HG02763 (cell line): Measurements from ENCODE around the gene SLC24A1.

Experiments
- ATAC-seq: cut with Tn5 transposase; IDR thresholded peaks from one replicate; pipeline ENCODE4 v1.9.1; 2021; ENCODE audit warnings: mild to moderate bottlenecking, moderate library complexity; ENCODE audit not compliant: unreplicated experiment

The SLC24A1 gene

GRCh38 chr15:65651831-65652749, 30.4 kb downstream of the SLC24A1 start:
- no peak for ATAC-seq

GRCh38 chr15:65653341-65653740, 31.6 kb downstream of the SLC24A1 start:
- no peak for ATAC-seq

GRCh38 chr15:65653801-65654521, 32.2 kb downstream of the SLC24A1 start:
- ATAC-seq: no peak

GRCh38 chr15:65655026-65655425, 33.3 kb downstream of the SLC24A1 start:
- no peak for ATAC-seq

GRCh38 chr15:65655457-65655856, 33.7 kb downstream of the SLC24A1 start:
- ATAC-seq: no peak

- no peak for ATAC-seq
Measured at GRCh38 chr15:65659502-65660052, 37.8 kb downstream of the SLC24A1 start.

GRCh38 chr15:65660927-65661326, 39.2 kb downstream of the SLC24A1 start:
- ATAC-seq: no peak

- ATAC-seq: no peak
Measured at GRCh38 chr15:65663521-65663920, 41.8 kb downstream of the SLC24A1 start.

GRCh38 chr15:65666257-65666656, 44.5 kb downstream of the SLC24A1 start:
- ATAC-seq: no peak

GRCh38 chr15:65675551-65675950, 53.8 kb downstream of the SLC24A1 start:
- ATAC-seq: no peak

GRCh38 chr15:65676123-65676522, 54.4 kb downstream of the SLC24A1 start:
- ATAC-seq: no peak

GRCh38 chr15:65680544-65680943, 58.8 kb downstream of the SLC24A1 start:
- ATAC-seq: no peak

GRCh38 chr15:65682404-65682911, 60.7 kb downstream of the SLC24A1 start:
- no peak for ATAC-seq

- ATAC-seq: no peak
Measured at GRCh38 chr15:65688462-65688861, 66.7 kb downstream of the SLC24A1 start.

GRCh38 chr15:65690173-65690572, 68.4 kb downstream of the SLC24A1 start:
- no peak for ATAC-seq

- no peak for ATAC-seq
Measured at GRCh38 chr15:65690778-65691177, 69.0 kb downstream of the SLC24A1 start.

GRCh38 chr15:65695081-65695480, 73.3 kb downstream of the SLC24A1 start:
- no peak for ATAC-seq
